Measurements from ENCODE around the gene RAPGEF1.

RAPGEF1 gene

GRCh38 chr9:131715906-131716305 lies 24.0 kb downstream of the RAPGEF1 start:
- TF ChIP-seq EGR1 (IDR thresholded peaks at IDR 0.05) (no peak), TCF12 (IDR thresholded peaks at IDR 0.05; ENCODE audit: low read depth) (no peak), CEBPB (IDR thresholded peaks at IDR 0.05) (no peak), MAX (IDR thresholded peaks at IDR 0.05) (no peak), TEAD4 (IDR thresholded peaks at IDR 0.05) (no peak), NFIC (IDR thresholded peaks at IDR 0.05) (no peak), ZBTB7A (IDR thresholded peaks at IDR 0.05; ENCODE audit: low read depth) (no peak), EP300 (IDR thresholded peaks at IDR 0.05; ENCODE audit: borderline replicate concordance) (no peak), TAF1 (IDR thresholded peaks at IDR 0.05; ENCODE audit: low read depth) (no peak), RAD21 (IDR thresholded peaks at IDR 0.05; ENCODE audit: low read depth) (no peak), YY1 (IDR thresholded peaks at IDR 0.05; ENCODE audit: low read depth) (no peak), CREB1 (IDR thresholded peaks at IDR 0.05; ENCODE audit: low read depth) (no peak), FOXM1 (IDR thresholded peaks at IDR 0.05; ENCODE audit: borderline replicate concordance, low read depth) (no peak)
- TF ChIP-seq, protein P1, sequence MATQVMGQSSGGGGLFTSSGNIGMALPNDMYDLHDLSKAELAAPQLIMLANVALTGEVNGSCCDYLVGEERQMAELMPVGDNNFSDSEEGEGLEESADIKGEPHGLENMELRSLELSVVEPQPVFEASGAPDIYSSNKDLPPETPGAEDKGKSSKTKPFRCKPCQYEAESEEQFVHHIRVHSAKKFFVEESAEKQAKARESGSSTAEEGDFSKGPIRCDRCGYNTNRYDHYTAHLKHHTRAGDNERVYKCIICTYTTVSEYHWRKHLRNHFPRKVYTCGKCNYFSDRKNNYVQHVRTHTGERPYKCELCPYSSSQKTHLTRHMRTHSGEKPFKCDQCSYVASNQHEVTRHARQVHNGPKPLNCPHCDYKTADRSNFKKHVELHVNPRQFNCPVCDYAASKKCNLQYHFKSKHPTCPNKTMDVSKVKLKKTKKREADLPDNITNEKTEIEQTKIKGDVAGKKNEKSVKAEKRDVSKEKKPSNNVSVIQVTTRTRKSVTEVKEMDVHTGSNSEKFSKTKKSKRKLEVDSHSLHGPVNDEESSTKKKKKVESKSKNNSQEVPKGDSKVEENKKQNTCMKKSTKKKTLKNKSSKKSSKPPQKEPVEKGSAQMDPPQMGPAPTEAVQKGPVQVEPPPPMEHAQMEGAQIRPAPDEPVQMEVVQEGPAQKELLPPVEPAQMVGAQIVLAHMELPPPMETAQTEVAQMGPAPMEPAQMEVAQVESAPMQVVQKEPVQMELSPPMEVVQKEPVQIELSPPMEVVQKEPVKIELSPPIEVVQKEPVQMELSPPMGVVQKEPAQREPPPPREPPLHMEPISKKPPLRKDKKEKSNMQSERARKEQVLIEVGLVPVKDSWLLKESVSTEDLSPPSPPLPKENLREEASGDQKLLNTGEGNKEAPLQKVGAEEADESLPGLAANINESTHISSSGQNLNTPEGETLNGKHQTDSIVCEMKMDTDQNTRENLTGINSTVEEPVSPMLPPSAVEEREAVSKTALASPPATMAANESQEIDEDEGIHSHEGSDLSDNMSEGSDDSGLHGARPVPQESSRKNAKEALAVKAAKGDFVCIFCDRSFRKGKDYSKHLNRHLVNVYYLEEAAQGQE (IDR thresholded peaks at IDR 0.05; ENCODE audit: low read depth) = no peak
- TF ChIP-seq, protein P2, sequence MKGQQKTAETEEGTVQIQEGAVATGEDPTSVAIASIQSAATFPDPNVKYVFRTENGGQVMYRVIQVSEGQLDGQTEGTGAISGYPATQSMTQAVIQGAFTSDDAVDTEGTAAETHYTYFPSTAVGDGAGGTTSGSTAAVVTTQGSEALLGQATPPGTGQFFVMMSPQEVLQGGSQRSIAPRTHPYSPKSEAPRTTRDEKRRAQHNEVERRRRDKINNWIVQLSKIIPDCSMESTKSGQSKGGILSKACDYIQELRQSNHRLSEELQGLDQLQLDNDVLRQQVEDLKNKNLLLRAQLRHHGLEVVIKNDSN (IDR thresholded peaks at IDR 0.05) = no peak

GRCh38 chr9:131714821-131715220 lies 25.1 kb downstream of the RAPGEF1 start:
- TF ChIP-seq MAX (IDR thresholded peaks at IDR 0.05) = no peak
- no peak for TF ChIP-seq TCF12 (IDR thresholded peaks at IDR 0.05; ENCODE audit: low read depth)

DNA sequence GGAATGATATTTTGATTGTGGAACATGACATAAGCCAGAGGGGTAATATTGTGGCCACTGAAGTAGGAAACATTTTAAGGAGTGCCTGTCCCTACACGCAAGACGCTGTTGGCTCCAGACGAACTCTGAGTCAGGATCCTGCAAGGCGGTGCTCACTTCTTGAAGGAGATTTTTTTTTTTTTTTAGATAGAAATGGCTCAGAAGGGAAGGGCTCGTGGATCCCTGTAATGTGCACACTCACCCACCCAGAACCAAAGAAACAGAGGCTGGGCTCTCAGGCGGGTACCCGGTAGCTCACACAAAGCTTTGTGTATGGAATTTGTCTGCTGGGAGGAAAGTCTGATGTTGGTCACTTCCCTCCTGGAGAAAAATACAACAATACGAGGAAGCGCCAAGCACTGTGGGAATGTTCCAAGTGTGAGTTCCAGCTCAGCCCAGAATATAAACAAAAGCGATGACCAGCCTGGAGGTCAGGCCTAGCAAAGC lies 25.7 kb downstream of the RAPGEF1 start:
- no peak for TF ChIP-seq YY1 (IDR thresholded peaks at IDR 0.05; ENCODE audit: low read depth)
- no peak for TF ChIP-seq EP300 (IDR thresholded peaks at IDR 0.05; ENCODE audit: borderline replicate concordance)
- TF ChIP-seq TAF1 (IDR thresholded peaks at IDR 0.05; ENCODE audit: low read depth) = no peak

DNA sequence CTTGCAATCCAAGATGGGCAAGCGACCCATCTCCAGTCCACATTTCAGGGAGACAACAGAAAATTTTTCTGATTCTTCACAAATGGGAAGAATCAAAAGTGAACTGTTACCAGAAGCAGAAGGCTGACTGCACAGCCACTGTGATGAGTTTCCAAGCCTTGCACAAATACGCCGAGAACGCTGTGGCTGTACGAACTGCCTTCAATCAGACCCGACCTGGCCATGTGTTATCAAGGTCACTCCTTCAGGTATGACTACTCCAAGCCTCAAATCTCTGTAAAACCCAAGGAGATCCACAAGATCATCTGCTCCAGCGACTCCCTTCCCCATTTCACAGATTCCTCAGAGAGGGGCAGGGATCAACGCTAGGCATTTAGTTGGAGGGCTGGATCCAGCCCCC lies 26.9 kb downstream of the RAPGEF1 start:
- TF ChIP-seq TCF12 (IDR thresholded peaks at IDR 0.05; ENCODE audit: low read depth) (no peak), EP300 (IDR thresholded peaks at IDR 0.05; ENCODE audit: borderline replicate concordance) (no peak), CEBPB (IDR thresholded peaks at IDR 0.05) (no peak), MAX (IDR thresholded peaks at IDR 0.05) (no peak), YY1 (IDR thresholded peaks at IDR 0.05; ENCODE audit: low read depth) (no peak), NFIC (IDR thresholded peaks at IDR 0.05) (no peak), TEAD4 (IDR thresholded peaks at IDR 0.05) (no peak), ZBTB7A (IDR thresholded peaks at IDR 0.05; ENCODE audit: low read depth) (no peak), CREB1 (IDR thresholded peaks at IDR 0.05; ENCODE audit: low read depth) (no peak), TAF1 (IDR thresholded peaks at IDR 0.05; ENCODE audit: low read depth) (no peak), RAD21 (IDR thresholded peaks at IDR 0.05; ENCODE audit: low read depth) (no peak), EGR1 (IDR thresholded peaks at IDR 0.05) (no peak)
- TF ChIP-seq, protein P1 (IDR thresholded peaks at IDR 0.05; ENCODE audit: low read depth) = no peak
- TF ChIP-seq, protein P2 (IDR thresholded peaks at IDR 0.05) = no peak

DNA sequence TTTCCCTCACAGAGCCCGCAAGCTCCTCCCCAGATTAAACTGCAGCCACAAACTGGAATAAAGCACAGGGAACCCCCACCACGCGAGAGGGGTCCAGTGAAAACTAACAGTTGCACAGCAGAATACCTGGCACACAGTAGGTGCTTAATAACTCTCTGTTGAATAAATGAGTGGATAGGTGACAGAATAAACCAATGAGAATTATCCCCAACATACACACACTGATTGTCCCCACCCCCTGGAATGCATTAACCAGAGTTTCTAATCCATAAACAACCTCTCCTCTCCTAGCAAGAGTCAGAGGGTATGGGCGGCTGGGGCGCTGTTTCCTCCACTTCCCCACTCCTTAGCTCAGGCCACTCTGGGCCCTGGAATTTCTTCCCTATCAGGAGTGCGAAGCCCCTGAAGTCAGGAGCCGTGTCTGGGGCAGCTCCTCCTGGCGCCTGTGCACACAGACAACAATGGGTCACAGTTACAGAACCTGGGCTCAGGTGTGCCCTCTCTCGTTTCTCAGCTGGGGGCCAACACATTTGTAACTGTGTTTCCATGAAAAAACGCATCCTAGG lies 27.6 kb downstream of the RAPGEF1 start:
- TF ChIP-seq RAD21 (IDR thresholded peaks at IDR 0.05; ENCODE audit: low read depth) (no peak), TAF1 (IDR thresholded peaks at IDR 0.05; ENCODE audit: low read depth) (no peak), ZBTB7A (IDR thresholded peaks at IDR 0.05; ENCODE audit: low read depth) (no peak), CREB1 (IDR thresholded peaks at IDR 0.05; ENCODE audit: low read depth) (no peak)
- TF ChIP-seq, protein P2 (IDR thresholded peaks at IDR 0.05) = no peak
- TF ChIP-seq, protein P1 (IDR thresholded peaks at IDR 0.05; ENCODE audit: low read depth) = no peak
